ENCODE results near the gene DPP10.

DPP10 gene

DNA sequence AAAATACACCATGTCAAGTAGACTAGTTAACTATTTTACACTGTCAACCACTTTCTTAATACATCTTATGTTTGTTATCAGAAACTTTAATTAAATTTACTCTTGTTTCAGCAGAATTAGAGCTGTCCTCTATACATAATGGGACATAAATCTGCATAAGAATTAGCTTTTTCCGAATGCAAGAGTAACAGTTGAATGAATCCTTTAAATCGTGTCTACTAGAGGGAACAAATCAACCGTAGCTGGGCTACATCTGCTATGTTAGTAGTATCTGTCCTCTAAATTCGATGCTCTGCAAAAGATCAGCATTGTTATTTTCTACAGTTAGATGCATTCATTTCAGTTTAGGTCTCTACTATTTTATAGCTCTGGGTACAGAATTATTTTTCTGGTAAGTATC is 1090.6 kb downstream of the DPP10 start:
- no peak for DNase-seq (ENCODE audit: low read depth in 1 of 2, low spot score in 1 of 2)

- no peak for DNase-seq (ENCODE audit: low read depth in 1 of 2, low spot score in 1 of 2)
Observed at GRCh38 chr2:115541814-115542213, 1099.4 kb downstream of the DPP10 start.

GRCh38 chr2:115542331-115542730 is 1099.9 kb downstream of the DPP10 start:
- no peak for DNase-seq (ENCODE audit: low read depth in 1 of 2, low spot score in 1 of 2)

- DNase-seq (ENCODE audit: low read depth in 1 of 2, low spot score in 1 of 2) = no peak
Observed at GRCh38 chr2:115543024-115543423, 1100.6 kb downstream of the DPP10 start.

GRCh38 chr2:115543461-115543860 is 1101.0 kb downstream of the DPP10 start:
- DNase-seq (ENCODE audit: low read depth in 1 of 2, low spot score in 1 of 2) = no peak

GRCh38 chr2:115549611-115550130 is 1107.2 kb downstream of the DPP10 start:
- DNase-seq (ENCODE audit: low read depth in 1 of 2, low spot score in 1 of 2) = no peak

GRCh38 chr2:115552726-115553125 is 1110.3 kb downstream of the DPP10 start:
- DNase-seq (ENCODE audit: low read depth in 1 of 2, low spot score in 1 of 2) = no peak

DNA sequence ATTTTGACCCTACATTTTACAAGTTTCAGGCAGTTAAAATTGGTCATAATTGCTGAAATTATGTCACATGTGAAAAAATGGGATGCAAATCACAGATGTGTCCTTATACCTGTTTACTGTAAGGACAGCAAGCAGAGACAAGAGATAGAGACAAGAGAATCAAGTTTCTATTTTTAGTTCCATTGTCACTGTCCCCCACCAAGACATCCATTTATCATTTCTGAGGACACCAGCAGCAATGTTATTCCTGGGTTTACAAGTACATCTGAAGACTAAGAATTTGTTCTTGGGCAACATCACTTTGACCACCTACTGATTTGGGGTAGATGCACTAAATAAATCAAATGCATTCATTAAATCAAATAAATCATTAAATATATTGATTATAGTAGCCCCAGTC is 1111.7 kb downstream of the DPP10 start:
- no peak for DNase-seq (ENCODE audit: low read depth in 1 of 2, low spot score in 1 of 2)

GRCh38 chr2:115558725-115559124 is 1116.3 kb downstream of the DPP10 start:
- DNase-seq (ENCODE audit: low read depth in 1 of 2, low spot score in 1 of 2) = no peak

- no peak for DNase-seq (ENCODE audit: low read depth in 1 of 2, low spot score in 1 of 2)
Observed at GRCh38 chr2:115560666-115561065, 1118.2 kb downstream of the DPP10 start.

- DNase-seq (ENCODE audit: low read depth in 1 of 2, low spot score in 1 of 2) = no peak
Observed at GRCh38 chr2:115568643-115569042, 1126.2 kb downstream of the DPP10 start.

DNA sequence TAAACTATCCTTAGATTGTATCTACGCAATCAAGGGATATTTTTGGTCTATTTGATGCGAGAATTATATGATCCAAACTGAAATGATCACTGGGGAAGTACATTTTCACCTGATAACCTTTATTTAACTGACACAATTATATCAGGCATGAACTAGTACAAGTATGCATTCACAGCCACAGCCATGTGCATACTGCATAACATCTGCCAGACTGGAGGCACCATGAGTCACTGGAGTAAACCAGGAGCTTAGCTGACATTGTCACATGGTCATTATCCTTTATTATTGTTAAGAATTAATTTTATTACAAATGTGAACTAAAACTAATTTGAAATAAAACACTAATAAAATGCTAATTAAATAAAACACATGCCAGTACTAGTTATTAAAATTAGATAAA is 1127.1 kb downstream of the DPP10 start:
- no peak for DNase-seq (ENCODE audit: low read depth in 1 of 2, low spot score in 1 of 2)

GRCh38 chr2:115572746-115573145 is 1130.3 kb downstream of the DPP10 start:
- DNase-seq (ENCODE audit: low read depth in 1 of 2, low spot score in 1 of 2) = no peak

GRCh38 chr2:115573756-115574155 is 1131.3 kb downstream of the DPP10 start:
- no peak for DNase-seq (ENCODE audit: low read depth in 1 of 2, low spot score in 1 of 2)

- DNase-seq (ENCODE audit: low read depth in 1 of 2, low spot score in 1 of 2) = no peak
Observed at GRCh38 chr2:115574667-115575066, 1132.2 kb downstream of the DPP10 start.

DNA sequence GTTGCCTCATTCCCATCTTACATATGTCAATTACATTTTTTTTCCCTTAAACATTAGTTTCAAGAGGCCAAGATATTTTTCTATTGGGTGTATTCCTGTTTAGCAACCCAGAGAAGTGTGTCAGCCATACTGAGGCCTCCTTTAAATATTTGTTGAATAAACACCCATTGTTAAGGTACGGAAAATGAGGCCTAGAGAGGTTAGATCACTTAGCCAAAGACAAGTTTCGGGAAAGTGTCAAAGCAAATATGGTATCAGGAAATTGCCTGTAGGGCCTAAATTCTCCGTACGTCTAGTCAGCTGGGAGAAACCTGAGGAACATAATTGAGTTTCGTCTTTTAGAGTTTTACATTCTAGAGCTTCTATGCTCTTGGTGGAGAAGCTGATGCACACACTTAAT is 1138.3 kb downstream of the DPP10 start:
- DNase-seq (ENCODE audit: low read depth in 1 of 2, low spot score in 1 of 2) = no peak

GRCh38 chr2:115584507-115584906 is 1142.1 kb downstream of the DPP10 start:
- DNase-seq (ENCODE audit: low read depth in 1 of 2, low spot score in 1 of 2) = no peak

GRCh38 chr2:115596659-115597375 is 1154.4 kb downstream of the DPP10 start:
- no peak for DNase-seq (ENCODE audit: low read depth in 1 of 2, low spot score in 1 of 2)

DNA sequence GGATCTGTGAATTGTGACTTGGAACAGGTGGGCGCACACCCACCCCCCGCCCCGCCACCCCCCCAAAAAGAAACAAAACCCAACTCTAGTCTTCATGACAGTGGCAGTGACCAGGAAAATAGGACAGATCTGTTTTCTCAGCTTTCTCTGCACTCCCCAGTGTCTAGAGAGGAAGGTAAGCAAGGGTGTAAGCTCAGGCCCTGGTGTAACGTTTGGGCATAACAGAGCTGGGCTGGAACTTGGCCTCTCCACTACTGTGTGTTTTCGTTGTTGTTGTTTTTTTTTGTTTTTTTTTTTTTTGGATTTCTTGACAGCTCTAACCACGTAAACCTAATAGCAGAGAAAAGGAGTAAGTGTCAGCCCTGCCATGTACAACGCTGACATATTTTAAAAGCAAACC is 1160.8 kb downstream of the DPP10 start:
- DNase-seq (ENCODE audit: low read depth in 1 of 2, low spot score in 1 of 2) = no peak

DNA sequence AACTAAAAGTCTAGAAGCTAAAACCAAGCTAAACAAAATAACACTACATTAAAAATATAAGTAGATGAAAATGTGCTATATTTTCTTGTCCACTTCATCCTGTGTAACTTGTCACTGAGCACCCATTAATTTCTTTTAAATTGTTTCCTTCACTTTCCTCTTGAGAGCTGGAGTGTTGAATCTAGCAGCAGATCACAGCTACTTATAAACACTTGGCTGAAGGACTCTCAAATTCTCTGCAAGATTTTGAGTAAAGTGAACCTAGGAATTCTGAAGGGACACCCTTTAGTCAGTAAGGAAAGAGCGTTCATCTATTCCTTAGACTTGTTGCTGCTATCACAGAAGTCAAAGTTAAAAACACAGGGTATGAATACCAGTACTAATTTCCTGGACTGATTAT is 1163.9 kb downstream of the DPP10 start:
- DNase-seq (ENCODE audit: low read depth in 1 of 2, low spot score in 1 of 2) = no peak

GRCh38 chr2:115609978-115610377 is 1167.5 kb downstream of the DPP10 start:
- no peak for DNase-seq (ENCODE audit: low read depth in 1 of 2, low spot score in 1 of 2)

GRCh38 chr2:115610888-115611287 is 1168.4 kb downstream of the DPP10 start:
- no peak for DNase-seq (ENCODE audit: low read depth in 1 of 2, low spot score in 1 of 2)

DNA sequence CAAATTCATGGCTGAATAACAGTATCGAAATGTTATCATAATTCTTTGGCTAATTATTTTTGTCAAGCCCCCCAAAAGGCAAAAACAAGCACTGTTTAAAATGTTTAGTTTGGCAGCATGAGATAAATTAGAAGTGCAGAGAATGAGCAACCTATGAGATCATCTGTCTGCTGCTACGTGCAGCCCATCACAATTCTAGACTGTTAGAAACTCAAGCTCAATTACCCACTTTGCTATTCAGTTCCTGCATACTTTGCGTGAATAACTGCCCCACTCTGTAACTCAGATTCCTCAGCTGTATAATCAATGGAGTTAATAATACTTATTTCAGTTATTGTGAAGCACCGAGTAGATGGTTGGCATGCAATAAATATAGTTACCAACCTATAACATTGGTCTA is 1181.9 kb downstream of the DPP10 start:
- DNase-seq (ENCODE audit: low read depth in 1 of 2, low spot score in 1 of 2) = no peak

Measured in activated T-helper 1 cell treated with anti-CD3 and anti-CD28 coated beads, Interleukin-2, amount 50 U/mL, for 16 hours (primary cell).